ENCODE data around the gene PEX19. TPM values are rescaled to one million over a fixed set of nuclear protein-coding genes. Genes with fewer than 3 reads are reported as not detected.

Gene PEX19, protein sequence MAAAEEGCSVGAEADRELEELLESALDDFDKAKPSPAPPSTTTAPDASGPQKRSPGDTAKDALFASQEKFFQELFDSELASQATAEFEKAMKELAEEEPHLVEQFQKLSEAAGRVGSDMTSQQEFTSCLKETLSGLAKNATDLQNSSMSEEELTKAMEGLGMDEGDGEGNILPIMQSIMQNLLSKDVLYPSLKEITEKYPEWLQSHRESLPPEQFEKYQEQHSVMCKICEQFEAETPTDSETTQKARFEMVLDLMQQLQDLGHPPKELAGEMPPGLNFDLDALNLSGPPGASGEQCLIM
- total RNA-seq: 10 to 100 TPM; 41.5 to 48.8 (median 47.8) TPM
- 44.2 TPM for total RNA-seq (2013)

GRCh38 chr1:160284782-160285344, at the start of gene PEX19:
TSS of gene PEX19 (minus strand) at chr1:160285133. CDS start at chr1:160285124, 9 bp downstream.
- TF ChIP-seq, protein P1, sequence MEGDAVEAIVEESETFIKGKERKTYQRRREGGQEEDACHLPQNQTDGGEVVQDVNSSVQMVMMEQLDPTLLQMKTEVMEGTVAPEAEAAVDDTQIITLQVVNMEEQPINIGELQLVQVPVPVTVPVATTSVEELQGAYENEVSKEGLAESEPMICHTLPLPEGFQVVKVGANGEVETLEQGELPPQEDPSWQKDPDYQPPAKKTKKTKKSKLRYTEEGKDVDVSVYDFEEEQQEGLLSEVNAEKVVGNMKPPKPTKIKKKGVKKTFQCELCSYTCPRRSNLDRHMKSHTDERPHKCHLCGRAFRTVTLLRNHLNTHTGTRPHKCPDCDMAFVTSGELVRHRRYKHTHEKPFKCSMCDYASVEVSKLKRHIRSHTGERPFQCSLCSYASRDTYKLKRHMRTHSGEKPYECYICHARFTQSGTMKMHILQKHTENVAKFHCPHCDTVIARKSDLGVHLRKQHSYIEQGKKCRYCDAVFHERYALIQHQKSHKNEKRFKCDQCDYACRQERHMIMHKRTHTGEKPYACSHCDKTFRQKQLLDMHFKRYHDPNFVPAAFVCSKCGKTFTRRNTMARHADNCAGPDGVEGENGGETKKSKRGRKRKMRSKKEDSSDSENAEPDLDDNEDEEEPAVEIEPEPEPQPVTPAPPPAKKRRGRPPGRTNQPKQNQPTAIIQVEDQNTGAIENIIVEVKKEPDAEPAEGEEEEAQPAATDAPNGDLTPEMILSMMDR (IDR thresholded peaks at IDR 0.05): no peak
- Mint-ChIP-seq H3K9me3 (no peaks in the 10 kb centered on the region), H3K4me3 (peak within 1 kb of the TSS; percentile 98), H3K4me1 (peaks cover 25 to 26% of the 10 kb centered on the region in 2 donors), H3K27me3 (ENCODE audit: low read depth in 2 of 2) (no peaks in the 10 kb centered on the region), H3K27ac (peak within 1 kb of the TSS; percentile 87 to 97), H3K36me3 (peaks cover 5% of the 10 kb centered on the region)
- intact Hi-C loops (cut with micrococcal nuclease): loop anchor here (1.0 kb wide), 2 partner anchors 23 to 58 kb away; partner anchors contain the start of genes COPA, DCAF8 and NCSTN
- peak within 1 kb of the TSS; percentile 94 for H3K4me3 ChIP-seq (ENCODE audit: low read length)
- peaks cover 39% of the 10 kb centered on the region for H3K36me3 ChIP-seq (ENCODE audit: control insufficient read depth, insufficient read depth, low read length)
- ATAC-seq (peak; percentile 100), DNase-seq (peak; percentile 93 to 96)
- WGBS (ENCODE audit: insufficient coverage): under 1% methylated on average over 27 of the region's 27 CpGs
- H3K4me1 ChIP-seq (ENCODE audit: control insufficient read depth, insufficient read depth, low read length): peaks cover 23% of the 10 kb centered on the region
- no peaks in the 10 kb centered on the region for H3K9me3 ChIP-seq (ENCODE audit: control insufficient read depth, insufficient read depth, low read length)
- no peaks in the 10 kb centered on the region for H3K27me3 ChIP-seq (ENCODE audit: control insufficient read depth, insufficient read depth, low read length)
- peak within 1 kb of the TSS; percentile 76 for H3K27ac ChIP-seq (ENCODE audit: low read length)

- peaks cover 20% of the 10 kb centered on the region for H3K36me3 Mint-ChIP-seq
- no peaks in the 10 kb centered on the region for H3K27me3 Mint-ChIP-seq (ENCODE audit: low read depth in 2 of 2)
- no peaks in the 10 kb centered on the region for H3K9me3 Mint-ChIP-seq
- Histone ChIP-seq H3K4me1 (ENCODE audit: control insufficient read depth, insufficient read depth, low read length) (no peaks in the 10 kb centered on the region), H3K27ac (ENCODE audit: low read length) (no peak overlapping the region), H3K9me3 (ENCODE audit: control insufficient read depth, insufficient read depth, low read length) (no peaks in the 10 kb centered on the region), H3K4me3 (ENCODE audit: low read length) (no peak overlapping the region), H3K27me3 (ENCODE audit: control insufficient read depth, insufficient read depth, low read length) (no peaks in the 10 kb centered on the region), H3K36me3 (ENCODE audit: control insufficient read depth, insufficient read depth, low read length) (peaks cover 88% of the 10 kb centered on the region)
- no peak overlapping the region for H3K4me3 Mint-ChIP-seq
- DNase-seq (no peak), ATAC-seq (no peak)
- intact Hi-C loops (cut with micrococcal nuclease): no loop called here
- TF ChIP-seq, protein P1 (IDR thresholded peaks at IDR 0.05): no peak
- no peaks in the 10 kb centered on the region for H3K4me1 Mint-ChIP-seq
- no peak overlapping the region for H3K27ac Mint-ChIP-seq
These were observed 47.6 kb upstream of the PEX19 start for GRCh38 chr1:160332516-160332915.

DNA sequence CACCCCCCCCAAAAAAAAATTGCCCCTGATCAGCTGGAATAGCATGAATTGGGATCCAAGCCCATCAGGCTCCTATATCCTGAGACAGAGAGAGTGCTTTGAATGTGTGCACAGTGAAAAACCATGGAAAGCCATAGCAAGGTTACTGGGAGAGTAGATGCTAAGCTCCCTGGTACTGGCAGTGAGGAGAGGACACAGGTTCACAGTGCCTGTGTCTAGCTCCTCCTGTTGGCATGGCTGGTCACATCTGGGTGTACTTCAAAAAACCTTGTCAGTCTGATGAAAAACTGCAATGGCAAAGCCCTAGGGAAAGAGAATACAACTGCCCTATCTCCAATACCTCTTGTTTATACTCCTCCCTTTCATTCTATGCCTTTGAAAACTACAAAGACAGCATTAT, 45.2 kb upstream of the PEX19 start:
- no peak for ATAC-seq
- no peak for DNase-seq
- H3K36me3 ChIP-seq (ENCODE audit: control insufficient read depth, insufficient read depth, low read length): peaks cover 96% of the 10 kb centered on the region
- no peak overlapping the region for H3K27ac Mint-ChIP-seq
- H3K4me3 ChIP-seq (ENCODE audit: low read length): no peak overlapping the region
- no peaks in the 10 kb centered on the region for H3K27me3 ChIP-seq (ENCODE audit: control insufficient read depth, insufficient read depth, low read length)
- H3K9me3 Mint-ChIP-seq: no peaks in the 10 kb centered on the region
- no peaks in the 10 kb centered on the region for H3K4me1 ChIP-seq (ENCODE audit: control insufficient read depth, insufficient read depth, low read length)
- intact Hi-C loops (cut with micrococcal nuclease): no loop called here
- no peaks in the 10 kb centered on the region for H3K27me3 Mint-ChIP-seq (ENCODE audit: low read depth in 2 of 2)
- no peak overlapping the region for H3K4me3 Mint-ChIP-seq
- TF ChIP-seq, protein P1 (IDR thresholded peaks at IDR 0.05): no peak
- no peaks in the 10 kb centered on the region for H3K9me3 ChIP-seq (ENCODE audit: control insufficient read depth, insufficient read depth, low read length)
- H3K36me3 Mint-ChIP-seq: peaks cover 29% of the 10 kb centered on the region
- H3K4me1 Mint-ChIP-seq: no peaks in the 10 kb centered on the region
- H3K27ac ChIP-seq (ENCODE audit: low read length): no peak overlapping the region
